Mucosa of descending colon (tissue), 3 donors: ENCODE results near the gene TMCC1. TPM values are rescaled to one million over a fixed set of nuclear protein-coding genes. Genes with fewer than 3 reads are reported as not detected.

Experiments
- ATAC-seq: fragments of 200-7000 bp; cut with Tn5 transposase; one replicate; pipeline ENCODE4 v1.9.1; 2020; ENCODE audit warnings: mild to moderate bottlenecking, moderate library complexity
- DNase-seq, 3 donors: peaks; one replicate each; pipeline ENCODE4 v3.0.0-alpha.2; 2020
- H3K36me3 ChIP-seq: fragments of 200-600 bp; one replicate; pipeline ENCODE4 v1.8.0; 2021; ENCODE audit warnings: low read depth, mild to moderate bottlenecking
- H3K4me1 ChIP-seq: fragments of 200-600 bp; one replicate; pipeline ENCODE4 v1.8.0; 2021; ENCODE audit warnings: low read depth, mild to moderate bottlenecking
- H3K4me3 ChIP-seq: fragments of 200-600 bp; one replicate; pipeline ENCODE4 v1.8.0; 2021; ENCODE audit warnings: mild to moderate bottlenecking
- H3K9me3 ChIP-seq: fragments of 200-600 bp; one replicate; pipeline ENCODE4 v1.8.0; 2021; ENCODE audit warnings: mild to moderate bottlenecking
- CTCF ChIP-seq: fragments of 200-600 bp; IDR thresholded peaks from one replicate; pipeline ENCODE4 v1.8.0; 2022; ENCODE audit warnings: antibody characterized with exemption, mild to moderate bottlenecking
- intact Hi-C, 2 donors: fragments of 100-400 bp; cut with DNase I in 1 of 2; cut with micrococcal nuclease in 1 of 2; formaldehyde crosslinking; loops; one replicate each; pipeline versions ENCODE4 v1.11.0 to v1.11.1; 2022; cut with DNase I, micrococcal nuclease
- total RNA-seq, 3 donors: library from RNA; stranded (reverse); fragmentation: NEBNext Ultra II Directional in 2 of 3; extraction: Animal tissue kit (Norgen Biotek cat#: 25700) in 2 of 3; gene quantifications; one replicate each; pipeline versions ENCODE4 v1.2.1 to v1.2.4, GENCODE V29; 2021 to 2023
- donor health status: DM: no; HTN: no; CAD: no; lungs with moderate emphysema.
- donor health status: DM: no; HTN: no; CAD: no.
- donor health status: DM: no; HTN: yes; CAD: no.

Gene TMCC1
- total RNA-seq, 3 donors from 2014 or later: 28.6 to 58.7 (median 28.9) TPM

GRCh38 chr3:129610276-129610675 lies 283.2 kb downstream of the TMCC1 start:
- Histone ChIP-seq H3K4me3 (no peak overlapping the region), H3K36me3 (no peaks in the 10 kb centered on the region), H3K4me1 (peaks cover 7% of the 10 kb centered on the region), H3K9me3 (no peaks in the 10 kb centered on the region)
- no peak for TF ChIP-seq CTCF
- DNase-seq (no peak), ATAC-seq (no peak)
- intact Hi-C loops: no loop called here

GRCh38 chr3:129609591-129610182 lies 283.8 kb downstream of the TMCC1 start:
- Histone ChIP-seq H3K9me3 (no peaks in the 10 kb centered on the region), H3K4me3 (no peak overlapping the region), H3K36me3 (no peaks in the 10 kb centered on the region), H3K4me1 (peaks cover 7% of the 10 kb centered on the region)
- TF ChIP-seq CTCF: no peak
- intact Hi-C loops: no loop called here
- ATAC-seq (no peak), DNase-seq (no peak)

- Histone ChIP-seq H3K4me3 (no peak overlapping the region), H3K36me3 (no peaks in the 10 kb centered on the region), H3K9me3 (no peaks in the 10 kb centered on the region), H3K4me1 (peaks cover 7% of the 10 kb centered on the region)
- ATAC-seq (no peak), DNase-seq (no peak)
- intact Hi-C loops: no loop called here
- TF ChIP-seq CTCF: no peak
Measured at GRCh38 chr3:129608936-129609590, 284.4 kb downstream of the TMCC1 start.

- H3K9me3 ChIP-seq: no peaks in the 10 kb centered on the region
- TF ChIP-seq CTCF: no peak
- H3K36me3 ChIP-seq: no peaks in the 10 kb centered on the region
- intact Hi-C loops: no loop called here
- ATAC-seq (no peak), DNase-seq (no peak)
- no peak overlapping the region for H3K4me3 ChIP-seq
- peaks cover 7% of the 10 kb centered on the region for H3K4me1 ChIP-seq
Measured at GRCh38 chr3:129608087-129608935, 285.2 kb downstream of the TMCC1 start.

GRCh38 chr3:129607391-129608068 lies 286.0 kb downstream of the TMCC1 start:
- Histone ChIP-seq H3K36me3 (no peaks in the 10 kb centered on the region), H3K4me3 (no peak overlapping the region), H3K4me1 (peaks cover 7% of the 10 kb centered on the region), H3K9me3 (no peaks in the 10 kb centered on the region)
- ATAC-seq (no peak), DNase-seq (no peak)
- intact Hi-C loops: no loop called here
- TF ChIP-seq CTCF: no peak
